ENCODE data around the gene RPH3AL. TPM values are rescaled to one million over a fixed set of nuclear protein-coding genes. Genes with fewer than 3 reads are reported as not detected.

RPH3AL gene, protein sequence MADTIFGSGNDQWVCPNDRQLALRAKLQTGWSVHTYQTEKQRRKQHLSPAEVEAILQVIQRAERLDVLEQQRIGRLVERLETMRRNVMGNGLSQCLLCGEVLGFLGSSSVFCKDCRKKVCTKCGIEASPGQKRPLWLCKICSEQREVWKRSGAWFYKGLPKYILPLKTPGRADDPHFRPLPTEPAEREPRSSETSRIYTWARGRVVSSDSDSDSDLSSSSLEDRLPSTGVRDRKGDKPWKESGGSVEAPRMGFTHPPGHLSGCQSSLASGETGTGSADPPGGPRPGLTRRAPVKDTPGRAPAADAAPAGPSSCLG
- polyA plus RNA-seq (ENCODE audit: insufficient read length in 4 of 4): 10 to 100 TPM; 12.0 to 30.3 (median 25.6) TPM

- DNase-seq (ENCODE audit: low read depth in 4 of 4, low spot score in 2 of 4): peak; percentile 63 to 82 (median 70)
Observed at GRCh38 chr17:352421-353212, at the start of gene RPH3AL. Gene RPH3AL (minus strand): TSS chr17:352807. CDS start chr17:327543, 25,264 bp downstream.

DNA sequence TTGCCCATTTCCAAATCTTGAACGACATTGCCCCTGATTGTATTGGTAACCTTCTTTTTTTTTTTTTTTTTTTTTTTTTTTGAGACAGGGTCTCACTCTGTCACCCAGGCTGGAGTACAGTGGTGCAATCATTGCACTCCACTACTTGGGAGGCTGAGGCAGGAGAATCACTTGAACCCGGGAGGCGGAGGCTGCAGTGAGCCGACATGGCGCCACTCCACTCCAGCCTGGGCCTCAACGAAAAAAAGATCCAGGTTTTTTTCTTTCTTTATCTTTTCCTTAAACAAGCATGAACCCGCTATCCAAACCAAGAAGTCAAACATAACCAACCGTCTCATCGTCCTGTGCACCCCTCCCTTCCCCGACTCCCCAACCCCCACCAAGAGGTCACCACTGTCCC lies 47.6 kb upstream of the RPH3AL start:
- DNase-seq (ENCODE audit: low read depth in 4 of 4, low spot score in 2 of 4): no peak

- DNase-seq (ENCODE audit: low read depth in 4 of 4, low spot score in 2 of 4): no peak
Observed at GRCh38 chr17:396788-397187, 44.2 kb upstream of the RPH3AL start.

DNA sequence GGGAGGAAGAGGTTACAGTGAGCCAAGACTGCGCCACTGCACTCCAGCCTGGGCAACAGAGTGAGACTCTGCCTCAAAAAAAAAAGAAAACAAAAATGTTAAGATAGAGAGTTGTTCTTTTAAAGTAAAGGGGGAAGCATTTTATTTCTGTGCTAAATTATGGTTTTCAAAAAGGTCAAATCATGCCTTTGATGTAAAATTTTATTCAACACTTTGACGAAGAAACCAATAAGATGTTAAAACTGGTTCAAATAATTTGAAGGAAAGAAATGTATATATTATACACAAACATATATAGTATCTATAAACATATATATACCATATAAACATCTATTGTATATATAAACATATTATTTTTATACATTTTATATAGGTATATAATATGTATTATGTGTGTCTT lies 43.4 kb upstream of the RPH3AL start:
- DNase-seq (ENCODE audit: low read depth in 4 of 4, low spot score in 2 of 4): no peak

DNA sequence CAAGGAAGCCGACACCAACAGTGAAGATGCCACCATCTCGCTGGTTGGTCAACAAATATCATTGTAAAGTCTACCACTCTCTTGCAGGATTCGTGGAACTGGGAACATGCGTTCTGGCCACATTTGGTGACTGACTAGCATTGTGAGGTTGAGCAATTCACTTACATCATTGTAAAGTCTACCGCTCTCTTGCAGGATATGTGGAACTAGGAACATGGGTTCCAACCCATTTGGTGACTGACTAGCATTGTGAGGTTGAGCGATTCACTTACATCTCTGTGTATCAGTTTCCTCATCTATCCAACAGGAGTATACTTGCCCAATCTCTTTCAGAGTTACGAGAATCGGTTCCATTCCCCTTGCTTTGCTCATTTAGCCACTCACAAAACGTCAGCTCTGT lies 42.6 kb upstream of the RPH3AL start:
- DNase-seq (ENCODE audit: low read depth in 4 of 4, low spot score in 2 of 4): no peak

DNA sequence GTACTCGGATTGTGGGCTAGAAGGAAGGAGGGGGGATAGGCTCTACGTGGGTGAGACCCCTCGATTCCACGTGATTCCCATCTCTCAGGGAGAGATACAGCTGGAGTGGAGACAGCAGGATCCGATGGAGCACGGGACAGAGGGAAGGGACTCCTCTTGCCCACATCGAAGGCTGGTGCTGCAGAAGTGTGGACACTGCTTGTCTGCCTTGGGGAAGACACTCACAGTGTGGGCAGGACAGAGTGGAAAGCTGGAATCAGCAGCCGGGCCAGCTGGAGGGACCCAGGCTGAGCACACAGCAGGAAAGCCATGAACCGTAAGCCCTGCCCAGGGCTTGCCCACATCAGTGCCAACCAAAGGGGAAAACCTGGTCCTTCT lies 42.1 kb upstream of the RPH3AL start:
- DNase-seq (ENCODE audit: low read depth in 4 of 4, low spot score in 2 of 4): no peak

DNA sequence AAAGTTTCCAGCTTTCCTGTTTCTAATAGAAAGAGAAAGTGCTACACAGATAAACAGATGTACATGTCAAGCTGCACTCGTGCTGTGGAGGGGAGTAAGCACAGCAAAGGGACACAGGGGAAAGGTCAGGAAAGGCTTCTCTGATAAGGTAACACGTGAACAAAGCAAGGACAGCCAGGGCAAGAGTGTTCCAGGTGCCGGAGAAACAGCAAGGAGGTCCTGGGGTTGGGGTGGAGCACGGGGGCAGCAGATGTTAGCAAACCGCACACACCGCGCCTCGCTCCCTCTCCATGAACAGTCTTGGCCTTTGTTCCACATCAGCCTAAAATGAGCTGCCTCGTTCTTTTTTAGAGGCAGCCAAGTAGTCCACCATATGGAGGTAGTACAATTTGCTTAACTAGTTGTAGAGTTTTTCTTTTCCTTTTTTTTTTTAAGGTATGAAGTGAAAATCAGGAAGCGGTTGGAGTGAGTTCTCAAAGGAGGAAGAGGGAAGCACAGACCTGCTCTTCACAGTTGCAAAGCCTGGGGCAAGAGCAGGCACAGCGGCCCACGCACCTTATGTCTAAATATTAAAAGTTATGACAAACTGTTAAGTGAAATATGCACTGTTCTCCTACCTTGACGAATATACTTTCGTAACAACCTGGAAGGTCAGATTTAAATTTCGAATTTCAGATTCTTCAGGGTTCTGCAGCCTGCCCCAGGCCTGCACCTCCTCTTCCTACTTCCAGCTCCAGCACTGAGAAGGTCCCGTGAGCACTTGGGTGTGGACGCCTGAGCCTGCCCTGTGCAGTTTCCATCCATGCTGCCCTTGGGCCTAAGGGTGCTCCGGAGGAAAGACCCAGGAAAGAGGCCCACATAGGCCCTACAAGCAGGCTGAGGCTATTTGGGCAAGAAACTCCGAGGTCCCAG lies 41.5 kb upstream of the RPH3AL start:
- no peak for DNase-seq (ENCODE audit: low read depth in 4 of 4, low spot score in 2 of 4)

DNA sequence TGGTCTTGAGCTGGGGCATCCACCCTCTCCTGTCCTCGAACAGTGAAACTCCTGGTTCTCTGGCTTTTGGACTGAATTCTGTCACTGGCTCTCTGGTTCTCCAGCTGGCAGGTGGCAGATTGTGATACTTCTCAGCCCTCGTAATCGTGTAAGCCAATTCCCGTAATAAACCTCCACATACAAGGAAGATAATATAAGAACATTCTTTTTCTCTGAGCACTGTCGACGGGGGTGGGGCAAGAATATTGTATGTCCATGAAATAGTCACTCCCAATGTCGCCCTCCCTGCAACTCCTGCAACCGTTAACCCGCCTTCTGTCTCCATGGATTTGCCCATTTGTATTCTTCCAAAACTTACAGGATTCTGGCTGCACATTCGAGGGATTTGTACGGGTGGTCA lies 39.2 kb upstream of the RPH3AL start:
- DNase-seq (ENCODE audit: low read depth in 4 of 4, low spot score in 2 of 4): no peak

DNA sequence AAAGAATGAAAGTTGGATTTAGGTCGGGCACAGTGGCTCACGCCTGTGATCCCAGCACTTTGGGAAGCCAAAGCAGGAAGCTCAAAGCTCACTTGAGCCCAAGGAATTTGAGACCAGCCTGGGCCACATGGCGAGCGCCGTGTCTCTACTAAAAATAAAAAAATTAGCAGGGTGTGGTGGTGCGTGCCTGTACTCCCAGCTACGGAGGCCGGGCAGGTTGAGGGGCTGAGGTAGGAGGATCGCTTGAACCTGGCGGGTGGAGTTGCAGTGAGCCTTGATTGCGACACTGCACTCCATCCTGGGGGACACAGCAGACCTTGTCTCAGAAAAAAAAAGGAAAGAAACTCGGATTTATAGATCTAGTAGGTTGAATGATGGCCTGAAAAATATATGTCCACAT lies 37.4 kb upstream of the RPH3AL start:
- DNase-seq (ENCODE audit: low read depth in 4 of 4, low spot score in 2 of 4): no peak

DNA sequence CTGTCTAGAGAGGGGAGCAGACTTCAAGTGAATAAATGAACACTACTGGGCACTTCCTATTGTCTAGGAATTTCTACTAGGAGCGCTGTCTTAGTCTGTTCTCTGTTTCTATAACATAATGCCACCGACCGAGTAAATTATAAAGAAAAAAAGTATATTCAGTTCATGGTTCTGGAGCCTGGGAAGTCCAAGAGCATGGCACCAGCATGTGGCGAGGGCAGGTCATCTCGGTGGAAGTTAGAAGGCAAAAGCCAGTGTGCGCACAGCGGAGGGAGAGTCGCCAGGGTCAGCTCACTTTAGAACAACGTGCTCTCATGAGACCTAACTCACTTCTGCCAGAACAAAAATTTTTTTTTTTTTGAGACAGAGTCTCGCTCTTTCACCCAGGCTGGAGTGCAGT lies 35.5 kb upstream of the RPH3AL start:
- DNase-seq (ENCODE audit: low read depth in 4 of 4, low spot score in 2 of 4): no peak

DNA sequence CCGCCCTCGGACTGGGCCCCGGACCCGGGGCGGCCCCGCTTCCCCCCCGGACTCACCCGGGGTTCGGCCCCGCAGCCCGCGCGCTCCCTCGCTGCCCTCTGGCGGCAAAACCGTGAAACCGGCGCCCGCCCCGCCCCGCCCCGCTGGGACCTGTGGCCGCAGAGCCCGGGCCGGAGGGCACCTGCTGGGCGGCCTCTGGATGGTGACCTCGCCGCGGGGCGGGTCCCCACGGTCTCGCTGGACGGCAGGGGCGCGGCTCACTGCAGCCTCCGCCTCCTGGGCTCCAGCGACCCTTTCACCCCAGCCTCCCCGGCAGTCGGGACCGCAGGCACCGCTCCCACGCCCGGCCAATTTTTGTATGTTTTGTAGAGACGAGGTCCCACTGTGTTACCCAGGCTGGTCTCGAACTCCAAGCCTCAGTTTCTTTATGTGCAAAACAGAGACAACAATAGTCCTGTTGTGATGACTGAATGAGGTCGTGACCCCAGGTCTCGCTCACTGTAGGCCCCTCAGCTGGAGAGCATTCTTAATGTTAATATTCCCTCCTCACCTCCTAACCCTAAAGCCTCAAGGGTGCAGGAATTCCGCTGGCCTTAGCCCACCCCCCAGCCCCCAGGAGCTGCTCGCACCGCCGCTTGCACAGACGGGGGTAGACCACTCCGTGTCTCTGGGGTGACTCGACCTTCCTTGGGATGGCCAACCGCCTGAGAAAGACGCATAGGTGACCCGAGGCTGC lies 33.7 kb upstream of the RPH3AL start:
- DNase-seq (ENCODE audit: low read depth in 4 of 4, low spot score in 2 of 4): no peak

DNA sequence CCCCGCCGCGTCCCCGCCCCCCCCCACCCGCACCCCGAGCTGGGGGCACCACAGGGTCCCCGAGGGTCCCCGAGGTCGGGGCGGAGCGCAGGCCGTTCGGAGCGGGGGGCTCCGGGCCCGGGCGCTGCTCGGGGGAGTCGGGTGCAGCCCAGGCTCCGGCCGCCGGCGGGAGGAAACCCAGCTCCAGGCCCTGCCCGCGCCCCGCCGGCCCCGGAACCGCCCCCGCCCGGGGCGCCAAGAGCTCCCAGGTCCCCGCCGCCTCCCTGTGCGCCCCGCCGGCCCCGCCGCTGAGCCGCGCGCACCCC lies 33.2 kb upstream of the RPH3AL start:
- no peak for DNase-seq (ENCODE audit: low read depth in 4 of 4, low spot score in 2 of 4)

DNA sequence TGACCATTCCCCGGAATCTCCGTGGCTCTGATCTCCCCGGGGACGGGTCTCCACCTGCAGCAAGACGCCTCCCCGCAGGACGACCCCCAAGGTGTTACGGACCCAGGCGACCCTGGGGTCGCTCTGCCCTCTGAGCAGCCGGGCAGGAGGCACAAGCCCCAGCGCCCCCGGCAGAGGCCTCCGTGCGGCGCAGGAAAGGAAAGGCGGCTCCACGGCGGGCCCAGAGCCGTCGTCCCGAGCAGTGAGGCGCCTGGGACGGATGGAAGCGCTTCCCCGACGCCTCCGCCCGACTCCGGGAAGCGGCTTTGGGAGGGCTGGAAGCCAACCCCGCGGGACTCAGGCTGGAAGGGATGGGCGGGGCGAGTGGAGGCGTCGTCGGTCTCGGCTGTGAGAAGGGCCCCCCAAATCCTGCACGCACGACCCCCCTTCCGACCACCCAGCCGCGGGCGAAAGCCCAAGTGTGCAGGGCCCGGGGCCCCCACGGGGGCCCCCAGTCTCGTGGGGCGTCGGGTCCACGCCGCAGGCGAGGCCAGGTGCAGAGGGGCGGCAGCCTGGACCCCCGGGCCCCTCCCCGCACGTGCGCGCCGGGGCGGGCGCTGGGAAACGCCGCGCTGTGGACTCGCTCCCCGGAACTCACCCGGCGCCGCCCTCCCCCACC lies 32.7 kb upstream of the RPH3AL start:
- no peak for DNase-seq (ENCODE audit: low read depth in 4 of 4, low spot score in 2 of 4)

DNA sequence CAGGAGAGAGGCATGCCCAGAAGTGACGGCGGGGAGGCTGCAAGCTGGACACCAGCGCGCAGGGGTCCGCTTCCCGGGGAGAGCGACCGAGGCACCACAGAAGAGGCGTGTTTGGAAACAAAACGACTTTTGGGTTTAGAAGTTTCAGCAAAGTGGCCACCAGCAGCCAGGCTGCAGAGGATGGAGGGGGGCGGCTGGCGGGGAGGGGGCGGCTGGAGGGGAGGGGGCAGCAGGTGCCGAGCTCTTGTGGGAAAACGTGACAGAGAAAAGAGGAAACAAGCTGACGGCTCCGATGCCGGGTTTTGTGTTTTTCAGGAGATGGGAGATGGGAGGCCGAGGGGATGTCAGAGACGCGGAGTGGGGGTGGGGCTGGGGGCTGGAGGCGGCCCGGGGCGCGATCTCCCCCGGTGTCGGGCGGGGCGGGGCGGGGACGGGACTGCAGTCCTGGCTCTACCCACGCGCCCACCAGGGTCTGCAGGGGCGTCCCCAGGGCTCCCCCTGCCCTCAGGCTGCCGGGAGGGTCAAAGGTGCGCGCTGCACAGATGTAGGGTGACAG lies 32.1 kb upstream of the RPH3AL start:
- no peak for DNase-seq (ENCODE audit: low read depth in 4 of 4, low spot score in 2 of 4)

DNA sequence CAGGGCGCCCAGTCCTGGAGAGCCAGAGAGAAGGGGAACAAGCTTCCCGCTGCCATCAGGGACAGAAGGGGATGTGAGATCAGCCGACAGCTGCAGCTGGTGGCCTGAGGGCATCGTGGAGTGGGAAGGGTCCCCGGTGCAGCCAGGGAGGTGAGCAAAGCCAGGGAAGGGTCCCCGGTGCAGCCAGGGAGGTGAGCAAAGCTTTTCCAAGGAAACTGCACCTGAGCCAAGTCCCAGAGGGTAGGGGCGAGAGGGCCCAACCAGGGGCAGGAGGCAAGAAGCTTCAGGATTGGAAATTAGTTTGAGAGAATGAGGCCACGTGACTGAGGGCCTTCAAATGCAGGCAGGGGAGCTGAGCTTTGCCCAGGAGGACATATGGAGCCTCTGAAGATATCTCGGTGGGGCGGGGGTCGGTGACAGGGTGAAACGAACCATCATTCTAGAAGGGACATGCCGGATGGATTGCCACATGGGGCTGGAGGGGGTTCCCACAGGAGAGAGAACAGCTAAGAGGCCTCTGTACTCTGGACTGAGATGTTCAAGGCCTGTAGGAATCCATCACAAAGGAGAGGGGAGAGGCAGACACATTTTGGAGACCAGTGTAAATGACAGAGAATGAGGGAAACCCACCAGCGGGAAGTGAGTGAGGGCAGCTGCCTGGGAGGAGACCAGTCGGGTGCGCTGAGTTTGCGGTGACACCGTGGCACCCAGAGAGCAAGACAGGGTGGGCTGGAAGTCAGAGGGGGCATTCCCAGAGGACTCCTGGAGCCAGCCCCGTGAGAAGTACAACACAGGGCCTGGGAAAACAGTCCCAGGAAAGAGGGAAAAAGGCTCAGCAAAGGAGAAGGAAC lies 31.4 kb upstream of the RPH3AL start:
- no peak for DNase-seq (ENCODE audit: low read depth in 4 of 4, low spot score in 2 of 4)

GRCh38 chr17:382644-383533 lies 30.3 kb upstream of the RPH3AL start:
- peak; percentile 67 to 87 (median 76) for DNase-seq (ENCODE audit: low read depth in 4 of 4, low spot score in 2 of 4)

- no peak for DNase-seq (ENCODE audit: low read depth in 4 of 4, low spot score in 2 of 4)
Observed at GRCh38 chr17:381941-382643, 29.5 kb upstream of the RPH3AL start.

All from left renal cortex interstitium (tissue), 4 donors.